HEK293 (cell line): ENCODE measurements around the gene IGFBP2.

ENCODE experiments used
- PRDM4 ChIP-seq: fragments of 450-650 bp; formaldehyde crosslinking; IDR thresholded peaks from 2 replicates; pipeline ENCODE4 v1.5.1; 2017; ENCODE audit warnings: missing biosample characterization, missing genetic modification characterization
- YY1 ChIP-seq: fragments of 450-650 bp; formaldehyde crosslinking; IDR thresholded peaks from 2 replicates; pipeline ENCODE4 v1.5.1; 2018; ENCODE audit warnings: missing biosample characterization, missing genetic modification characterization
- ZBTB10 ChIP-seq: fragments of 450-650 bp; formaldehyde crosslinking; IDR thresholded peaks from 2 replicates; pipeline ENCODE4 v1.5.1; 2016; ENCODE audit warnings: missing biosample characterization, missing genetic modification characterization
- ZNF138 ChIP-seq: fragments of 450-650 bp; formaldehyde crosslinking; IDR thresholded peaks from 2 replicates; pipeline ENCODE4 v1.5.1; 2016; ENCODE audit warnings: missing biosample characterization, missing genetic modification characterization, borderline replicate concordance
- ZNF175 ChIP-seq: fragments of 450-650 bp; formaldehyde crosslinking; IDR thresholded peaks from 2 replicates; pipeline ENCODE4 v1.5.1; 2016; ENCODE audit warnings: missing biosample characterization, missing genetic modification characterization
- ZNF274 ChIP-seq, 2 experiments: fragments of 200-500 bp in 1 of 2; fragments of 450-650 bp in 1 of 2; sonication (Bioruptor generic) in 1 of 2; formaldehyde crosslinking in 1 of 2; IDR thresholded peaks; 2 replicates each; pipeline versions ENCODE4 v1.5.1 to v1.6.1; 2014 to 2016; ENCODE audit warnings: borderline replicate concordance in 1 of 2, inconsistent platforms in 1 of 2, low read length in 1 of 2, missing biosample characterization in 1 of 2, missing genetic modification characterization in 1 of 2
- TF ChIP-seq, protein P1 (sequence below): fragments of 450-650 bp; formaldehyde crosslinking; IDR thresholded peaks from 2 replicates; pipeline ENCODE4 v1.5.1; 2016; ENCODE audit warnings: missing biosample characterization, missing genetic modification characterization

DNA sequence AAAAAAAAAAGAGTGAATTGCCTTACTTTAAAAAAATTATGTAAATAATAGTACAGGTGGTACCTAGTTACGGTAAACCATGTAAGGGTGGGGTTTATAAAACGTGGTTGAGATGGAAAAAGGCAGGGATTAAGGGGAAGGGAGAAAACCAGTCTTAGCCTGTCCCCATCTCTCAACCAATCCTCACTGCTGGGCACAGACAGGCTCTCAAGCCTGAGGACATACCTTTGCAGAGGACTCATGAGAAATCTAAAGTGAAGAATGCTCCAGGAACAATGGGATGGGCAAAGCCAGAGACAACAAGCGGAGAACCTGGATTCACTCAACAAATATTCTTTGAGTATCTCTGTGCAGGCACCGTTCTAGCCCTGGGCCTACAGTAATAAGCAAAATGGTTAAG is 3.4 kb upstream of the IGFBP2 start:
- TF ChIP-seq, protein P1, sequence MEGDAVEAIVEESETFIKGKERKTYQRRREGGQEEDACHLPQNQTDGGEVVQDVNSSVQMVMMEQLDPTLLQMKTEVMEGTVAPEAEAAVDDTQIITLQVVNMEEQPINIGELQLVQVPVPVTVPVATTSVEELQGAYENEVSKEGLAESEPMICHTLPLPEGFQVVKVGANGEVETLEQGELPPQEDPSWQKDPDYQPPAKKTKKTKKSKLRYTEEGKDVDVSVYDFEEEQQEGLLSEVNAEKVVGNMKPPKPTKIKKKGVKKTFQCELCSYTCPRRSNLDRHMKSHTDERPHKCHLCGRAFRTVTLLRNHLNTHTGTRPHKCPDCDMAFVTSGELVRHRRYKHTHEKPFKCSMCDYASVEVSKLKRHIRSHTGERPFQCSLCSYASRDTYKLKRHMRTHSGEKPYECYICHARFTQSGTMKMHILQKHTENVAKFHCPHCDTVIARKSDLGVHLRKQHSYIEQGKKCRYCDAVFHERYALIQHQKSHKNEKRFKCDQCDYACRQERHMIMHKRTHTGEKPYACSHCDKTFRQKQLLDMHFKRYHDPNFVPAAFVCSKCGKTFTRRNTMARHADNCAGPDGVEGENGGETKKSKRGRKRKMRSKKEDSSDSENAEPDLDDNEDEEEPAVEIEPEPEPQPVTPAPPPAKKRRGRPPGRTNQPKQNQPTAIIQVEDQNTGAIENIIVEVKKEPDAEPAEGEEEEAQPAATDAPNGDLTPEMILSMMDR (tag by site-specific recombination) = no peak
- no peak for TF ChIP-seq ZNF138 (tag by site-specific recombination)
- no peak for TF ChIP-seq ZBTB10 (tag by site-specific recombination)
- no peak for TF ChIP-seq PRDM4 (tag by site-specific recombination)
- TF ChIP-seq ZNF175 (tag by site-specific recombination) = no peak
- TF ChIP-seq ZNF274 (IDR thresholded peaks at IDR 0.05; ENCODE audit: low read length) = no peak
- TF ChIP-seq ZNF274 (tag by site-specific recombination; IDR thresholded peaks at IDR 0.05; ENCODE audit: borderline replicate concordance) = no peak
- no peak for TF ChIP-seq YY1 (tag by site-specific recombination)
